GM21367 (cell line): Measurements from ENCODE around the gene RLN1.
"Not testable (repeated sequence)": the region's sequence is repeated elsewhere in the genome, so short reads cannot be mapped to it uniquely, and the experiment has no call there.

Experiments used
- ATAC-seq: cut with Tn5 transposase; IDR thresholded peaks from one replicate; pipeline ENCODE4 v1.9.1; 2021; ENCODE audit not compliant: unreplicated experiment

Gene RLN1

GRCh38 chr9:5326187-5326586 is 13.5 kb downstream of the RLN1 start:
- no peak for ATAC-seq

DNA sequence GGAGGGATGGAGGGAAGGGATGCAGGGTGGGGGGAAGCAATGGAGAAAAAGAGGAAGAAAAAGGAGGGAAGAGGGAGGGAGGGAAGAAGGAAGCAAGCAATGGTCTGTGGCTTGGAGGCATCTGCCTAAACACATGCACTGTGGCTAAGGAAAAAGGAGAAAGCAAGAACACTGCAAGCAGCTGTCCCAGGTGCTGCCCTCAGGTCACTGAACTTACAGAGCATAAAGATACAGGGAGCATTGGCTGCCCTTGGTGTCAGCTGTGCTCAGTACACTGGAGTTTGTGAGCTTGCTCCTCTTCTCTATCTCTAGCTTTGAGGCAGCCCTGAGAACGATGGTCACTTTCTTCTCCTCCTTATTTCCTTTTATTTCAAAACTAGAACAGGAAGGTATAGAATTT is 18.1 kb downstream of the RLN1 start:
- ATAC-seq = not testable (repeated sequence)

DNA sequence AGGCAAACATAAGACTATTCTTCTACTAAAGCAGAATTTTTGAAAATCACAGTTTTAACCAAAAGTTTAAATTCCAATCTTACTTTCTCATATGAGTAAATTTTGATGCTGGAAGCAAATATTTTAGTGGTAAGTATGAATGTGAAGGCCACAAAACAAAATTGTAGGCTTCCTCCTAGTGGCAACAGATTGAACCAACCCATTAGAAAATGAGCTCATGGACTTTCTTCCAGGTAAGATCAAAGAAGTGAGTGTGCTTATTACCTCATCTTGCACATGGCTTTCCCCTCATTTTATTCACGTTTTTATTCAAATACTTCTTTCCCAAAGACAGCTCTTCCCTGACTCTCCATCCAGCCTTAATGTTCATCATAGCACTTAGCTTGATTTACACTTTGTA is 18.6 kb downstream of the RLN1 start:
- no peak for ATAC-seq

- ATAC-seq = not testable (repeated sequence)
These were observed 23.3 kb downstream of the RLN1 start for GRCh38 chr9:5316406-5316805.

DNA sequence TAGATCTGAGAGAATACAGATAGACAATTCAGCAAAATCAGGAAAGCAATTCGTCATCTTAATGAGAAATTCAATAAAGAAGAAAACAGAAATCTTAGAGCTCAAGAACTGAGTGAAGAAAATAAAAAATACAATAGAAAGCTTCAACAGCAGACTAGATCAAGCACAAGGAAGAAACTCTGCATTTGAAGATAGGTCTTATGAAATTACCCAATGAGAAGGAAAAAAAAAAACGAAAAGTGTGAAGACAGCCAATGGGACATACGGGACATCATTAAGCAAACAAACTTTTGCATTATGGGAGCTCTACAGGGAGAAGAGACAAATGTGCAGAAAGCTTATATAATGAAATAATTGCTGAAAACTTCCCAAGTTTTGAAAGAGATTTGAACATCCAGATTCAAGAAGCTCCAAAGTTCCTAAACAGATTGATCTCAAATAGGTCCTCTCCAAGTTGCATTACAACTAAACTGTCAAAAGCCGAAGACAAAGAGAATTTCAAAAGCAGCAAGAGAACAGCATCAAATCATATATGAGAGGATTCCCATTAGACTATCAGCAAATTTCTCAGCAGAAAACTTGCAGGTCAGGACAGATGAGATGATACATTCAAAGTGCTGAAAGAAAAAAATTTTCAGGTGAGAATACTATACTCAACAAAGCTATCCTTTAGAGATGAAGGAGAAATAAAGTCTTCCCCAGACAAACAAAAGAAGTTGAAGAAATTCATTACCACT is 24.3 kb downstream of the RLN1 start:
- ATAC-seq = no peak

- ATAC-seq = no peak
These were observed 28.8 kb downstream of the RLN1 start for GRCh38 chr9:5310851-5311250.

DNA sequence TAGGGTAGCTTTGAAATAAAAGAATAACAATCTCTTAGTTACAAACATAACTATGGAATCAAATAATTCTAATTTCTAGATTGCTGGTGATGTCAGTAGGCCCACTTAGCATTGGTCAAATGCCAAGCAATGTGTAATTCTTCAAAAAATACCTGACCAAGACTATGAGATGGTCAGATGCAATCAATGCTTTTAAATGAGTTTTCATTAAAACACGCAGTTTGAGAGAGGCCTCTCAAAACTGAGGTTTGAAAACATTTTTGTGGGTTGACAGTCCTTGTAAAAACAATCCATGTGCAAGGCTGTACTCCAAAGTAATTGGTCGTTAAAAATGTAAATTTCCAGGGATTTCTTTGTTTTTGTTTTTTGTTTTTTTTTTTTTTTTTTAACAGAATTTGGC is 33.9 kb downstream of the RLN1 start:
- no peak for ATAC-seq

- ATAC-seq = peak; percentile 97
These were observed 35.6 kb downstream of the RLN1 start, which contains the start of gene RLN2 for GRCh38 chr9:5303840-5304795. TSS of gene RLN2 (minus strand) at chr9:5304716. CDS start at chr9:5304580, 136 bp downstream.

DNA sequence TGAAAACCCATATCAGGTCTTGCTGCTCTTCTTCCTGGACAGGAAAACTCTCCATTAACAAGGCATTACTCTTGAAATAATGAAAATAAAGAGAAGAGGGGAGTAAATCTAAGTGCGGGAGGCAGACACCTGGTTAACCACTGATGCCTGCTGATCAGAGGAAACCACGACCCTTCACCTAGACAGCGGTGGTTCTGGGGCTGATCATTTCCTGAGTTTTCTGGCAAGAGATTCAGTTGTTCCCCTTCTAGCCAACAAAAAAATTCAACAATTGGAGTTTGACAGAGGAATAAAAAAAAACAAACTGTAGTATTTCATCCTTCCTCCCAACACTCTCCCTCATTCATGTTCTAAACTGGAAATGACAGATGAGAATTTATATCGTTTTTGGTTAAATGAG is 38.1 kb downstream of the RLN1 start:
- no peak for ATAC-seq

- ATAC-seq = no peak
These were observed 47.5 kb downstream of the RLN1 start for GRCh38 chr9:5292141-5292540.

DNA sequence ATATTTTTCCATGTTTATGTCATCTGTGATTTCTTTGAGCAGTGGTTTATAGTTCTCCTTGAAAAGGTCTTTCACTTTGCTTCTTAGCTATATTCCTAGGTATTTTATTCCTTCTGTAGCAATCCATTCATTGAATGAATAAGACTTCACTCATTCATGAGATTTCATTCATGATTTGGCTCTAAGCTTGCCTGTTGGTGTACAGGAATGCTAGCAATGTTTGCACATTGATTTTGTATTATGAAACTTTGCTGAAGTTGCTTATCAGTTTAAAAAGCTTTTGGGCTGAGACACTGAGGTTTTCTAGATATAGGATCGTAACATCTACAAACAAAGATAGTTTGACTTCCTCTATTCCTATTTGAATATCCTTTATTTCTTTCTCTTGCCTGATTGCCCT is 51.1 kb downstream of the RLN1 start:
- no peak for ATAC-seq

DNA sequence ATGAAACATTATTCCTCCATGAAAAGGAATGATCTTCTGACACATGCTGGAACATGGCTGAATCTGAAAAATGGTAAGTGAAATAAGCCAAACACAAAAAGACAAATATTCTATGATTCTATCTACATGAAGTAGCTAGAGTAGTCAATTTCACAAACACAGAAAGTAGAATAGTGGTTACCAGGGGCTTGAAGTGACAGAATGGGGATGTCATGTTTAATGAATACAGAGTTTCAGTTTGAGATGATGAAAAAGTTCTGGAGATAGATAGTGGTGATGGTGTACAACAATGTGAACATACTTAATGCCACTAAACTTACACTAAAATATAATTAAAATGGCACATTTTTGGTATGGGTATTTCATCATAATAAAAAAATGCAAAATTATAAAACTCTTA is 53.4 kb downstream of the RLN1 start:
- no peak for ATAC-seq
